Measurements from ENCODE around the gene GJD4.

GJD4 gene

GRCh38 chr10:35585903-35586535, 19.1 kb upstream of the GJD4 start:
- Mint-ChIP-seq H3K27me3 (ENCODE audit: low read depth) (peaks cover 4% of the 10 kb centered on the region), H3K36me3 (ENCODE audit: low read depth) (no peaks in the 10 kb centered on the region), H3K27ac (peak overlapping the region; percentile 10 to 34 (median 23)), H3K4me1 (peaks cover 55% of the 10 kb centered on the region), H3K4me3 (peak overlapping the region in 1 of 3 experiments; percentile 38), H3K9me3 (peaks cover 3% of the 10 kb centered on the region)
- TF ChIP-seq, protein P1, sequence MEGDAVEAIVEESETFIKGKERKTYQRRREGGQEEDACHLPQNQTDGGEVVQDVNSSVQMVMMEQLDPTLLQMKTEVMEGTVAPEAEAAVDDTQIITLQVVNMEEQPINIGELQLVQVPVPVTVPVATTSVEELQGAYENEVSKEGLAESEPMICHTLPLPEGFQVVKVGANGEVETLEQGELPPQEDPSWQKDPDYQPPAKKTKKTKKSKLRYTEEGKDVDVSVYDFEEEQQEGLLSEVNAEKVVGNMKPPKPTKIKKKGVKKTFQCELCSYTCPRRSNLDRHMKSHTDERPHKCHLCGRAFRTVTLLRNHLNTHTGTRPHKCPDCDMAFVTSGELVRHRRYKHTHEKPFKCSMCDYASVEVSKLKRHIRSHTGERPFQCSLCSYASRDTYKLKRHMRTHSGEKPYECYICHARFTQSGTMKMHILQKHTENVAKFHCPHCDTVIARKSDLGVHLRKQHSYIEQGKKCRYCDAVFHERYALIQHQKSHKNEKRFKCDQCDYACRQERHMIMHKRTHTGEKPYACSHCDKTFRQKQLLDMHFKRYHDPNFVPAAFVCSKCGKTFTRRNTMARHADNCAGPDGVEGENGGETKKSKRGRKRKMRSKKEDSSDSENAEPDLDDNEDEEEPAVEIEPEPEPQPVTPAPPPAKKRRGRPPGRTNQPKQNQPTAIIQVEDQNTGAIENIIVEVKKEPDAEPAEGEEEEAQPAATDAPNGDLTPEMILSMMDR (IDR thresholded peaks at IDR 0.05; ENCODE audit: unreplicated experiment in 3 of 3), result no peak

DNA sequence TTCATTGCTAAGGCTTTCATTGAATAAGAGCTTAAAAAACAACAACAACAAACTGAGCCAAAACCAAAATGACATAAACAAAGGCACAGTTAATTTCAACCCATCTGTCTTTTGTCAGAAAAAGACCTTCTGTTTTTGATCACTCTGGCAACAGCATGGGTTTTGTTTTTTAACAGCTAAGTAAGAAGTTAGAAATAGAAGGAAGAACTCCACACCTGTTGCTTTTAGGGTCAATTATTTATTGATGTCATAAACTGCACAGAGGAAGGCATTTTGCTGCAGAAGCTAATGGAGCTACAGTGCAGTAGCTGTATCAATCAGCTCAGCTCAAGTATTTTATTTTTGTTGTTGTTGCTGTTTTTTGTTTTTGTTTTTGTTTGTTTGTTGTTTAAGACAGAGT, 16.3 kb upstream of the GJD4 start:
- H3K36me3 Mint-ChIP-seq (ENCODE audit: low read depth), result no peaks in the 10 kb centered on the region
- no peak overlapping the region for H3K4me3 Mint-ChIP-seq
- peaks cover 65% of the 10 kb centered on the region for H3K4me1 Mint-ChIP-seq
- peaks cover 11% of the 10 kb centered on the region for H3K9me3 Mint-ChIP-seq
- H3K27ac Mint-ChIP-seq, result peak overlapping the region in 1 of 3 experiments; percentile 30
- TF ChIP-seq, protein P1 (IDR thresholded peaks at IDR 0.05; ENCODE audit: unreplicated experiment in 3 of 3), result no peak
- H3K27me3 Mint-ChIP-seq (ENCODE audit: low read depth), result peaks cover 4% of the 10 kb centered on the region

DNA sequence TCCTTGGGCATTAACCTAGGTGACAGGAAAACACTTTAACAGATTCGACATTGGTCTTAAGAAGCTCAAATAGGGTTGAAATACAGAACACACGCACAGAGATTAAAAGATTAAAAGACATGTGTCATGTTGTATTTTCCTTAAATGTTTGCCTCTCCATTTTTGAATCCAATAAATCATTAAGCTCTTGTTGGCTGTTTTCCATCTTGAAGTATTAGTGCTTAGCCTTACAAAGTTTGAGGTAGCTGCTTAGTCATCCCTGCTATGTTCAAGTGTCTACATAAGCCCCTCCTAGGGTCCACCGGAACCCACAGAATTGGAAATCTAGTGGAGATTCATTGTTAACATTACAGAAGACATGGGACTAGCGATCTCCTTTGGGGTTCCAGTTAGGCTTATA, 12.7 kb upstream of the GJD4 start:
- Mint-ChIP-seq H3K9me3 (peaks cover 11% of the 10 kb centered on the region), H3K36me3 (ENCODE audit: low read depth) (no peaks in the 10 kb centered on the region), H3K27me3 (ENCODE audit: low read depth) (peaks cover under 1% of the 10 kb centered on the region), H3K4me3 (peak overlapping the region in 1 of 3 experiments; percentile 42), H3K4me1 (peaks cover 54% of the 10 kb centered on the region), H3K27ac (no peak overlapping the region)
- TF ChIP-seq, protein P1 (IDR thresholded peaks at IDR 0.05; ENCODE audit: unreplicated experiment in 3 of 3), result no peak

DNA sequence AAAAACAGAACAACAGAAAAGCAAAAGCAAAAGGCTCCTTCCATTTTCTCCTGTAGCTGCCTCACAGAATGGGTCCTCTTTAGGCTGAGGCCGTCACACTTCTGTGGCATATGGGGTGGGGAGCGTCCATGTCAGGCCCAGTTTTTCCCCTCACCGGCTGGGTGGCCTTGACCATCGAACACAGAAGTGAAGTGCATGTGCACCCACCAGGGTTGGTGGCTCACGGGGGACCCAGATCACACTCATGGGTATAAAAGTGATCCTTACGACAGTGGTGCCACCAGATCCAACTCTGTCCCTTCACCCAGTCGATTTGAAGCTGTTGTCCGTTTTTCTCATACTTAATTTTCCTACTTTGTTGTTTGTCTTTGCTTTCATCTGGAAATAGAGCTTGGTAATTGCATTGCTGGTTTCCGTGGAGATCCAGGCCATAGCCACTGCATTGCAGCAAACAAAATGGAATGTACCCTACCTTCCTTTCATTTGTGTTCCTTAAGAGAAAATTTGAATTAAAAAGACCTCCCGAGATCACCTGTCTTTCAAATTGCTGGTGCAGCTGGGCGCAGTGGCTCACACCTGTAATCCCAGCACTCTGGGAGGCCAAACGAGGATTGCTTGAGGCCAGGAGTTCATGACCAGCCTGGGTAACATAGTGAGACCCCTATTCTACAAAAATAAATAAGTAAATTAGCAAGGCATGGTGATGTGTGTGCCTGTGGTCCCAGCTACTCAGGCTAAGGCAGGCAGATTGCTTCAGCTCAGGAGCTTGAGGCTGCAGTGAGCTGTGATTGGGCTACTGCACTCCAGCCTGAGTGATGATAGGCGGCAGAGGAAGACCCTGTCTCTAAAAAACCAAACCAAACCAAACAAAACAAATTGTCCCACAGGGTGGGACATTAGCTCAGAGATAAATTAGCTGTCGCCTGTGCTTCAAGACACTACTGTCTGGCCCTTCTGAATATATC, 10.7 kb upstream of the GJD4 start:
- peaks cover 4% of the 10 kb centered on the region for H3K27me3 Mint-ChIP-seq (ENCODE audit: low read depth)
- peak overlapping the region; percentile 34 to 75 (median 72) for H3K27ac Mint-ChIP-seq

GRCh38 chr10:35595106-35595505, 10.0 kb upstream of the GJD4 start:
- Mint-ChIP-seq H3K36me3 (ENCODE audit: low read depth) (no peaks in the 10 kb centered on the region), H3K4me3 (peak overlapping the region in 1 of 3 experiments; percentile 0), H3K4me1 (peaks cover 50% of the 10 kb centered on the region), H3K27ac (peak overlapping the region; percentile 34 to 75 (median 72)), H3K27me3 (ENCODE audit: low read depth) (peaks cover 4% of the 10 kb centered on the region), H3K9me3 (peaks cover 13% of the 10 kb centered on the region)
- TF ChIP-seq, protein P1 (IDR thresholded peaks at IDR 0.05; ENCODE audit: unreplicated experiment in 3 of 3), result no peak

More for the DNA sequence above, 10.7 kb upstream of the GJD4 start:
- TF ChIP-seq, protein P1 (IDR thresholded peaks at IDR 0.05; ENCODE audit: unreplicated experiment in 3 of 3), result no peak
- Mint-ChIP-seq H3K4me3 (peak overlapping the region in 1 of 3 experiments; percentile 56), H3K9me3 (peaks cover 11% of the 10 kb centered on the region), H3K36me3 (ENCODE audit: low read depth) (no peaks in the 10 kb centered on the region), H3K4me1 (peaks cover 48% of the 10 kb centered on the region)
